Measurements from ENCODE around the gene VAPA.

- TF ChIP-seq CTCF (IDR thresholded peaks at IDR 0.05) (no peak), EP300 (IDR thresholded peaks at IDR 0.05) (no peak), POLR2A (IDR thresholded peaks at IDR 0.05) (no peak)
Measured at GRCh38 chr18:10002280-10002679, 88.5 kb downstream of the VAPA start.

Data from sigmoid colon (tissue), 4 donors.